ENCODE results near the gene MICALL1.

DNA sequence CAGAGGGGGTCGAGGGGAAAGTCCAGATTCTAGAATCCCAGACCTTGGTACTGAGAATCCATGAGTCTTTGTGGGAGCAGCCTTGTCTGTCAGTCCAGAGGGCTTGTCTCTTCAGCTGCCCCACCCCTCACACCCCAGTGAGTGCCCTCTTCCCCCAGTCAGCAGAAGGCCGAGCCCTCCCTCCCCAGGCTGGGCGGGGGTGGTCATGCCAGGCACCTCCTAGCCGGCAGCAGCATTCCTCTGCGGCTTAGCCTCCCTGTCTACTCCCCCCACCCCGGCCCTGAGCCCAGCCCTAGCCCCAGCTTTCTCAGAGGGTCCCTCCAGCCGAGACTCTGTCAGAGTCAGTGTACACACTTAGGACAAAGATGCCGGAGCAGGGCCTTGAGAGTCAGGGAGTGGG, 73.7 kb downstream of the MICALL1 start:
- TF ChIP-seq, protein P1, sequence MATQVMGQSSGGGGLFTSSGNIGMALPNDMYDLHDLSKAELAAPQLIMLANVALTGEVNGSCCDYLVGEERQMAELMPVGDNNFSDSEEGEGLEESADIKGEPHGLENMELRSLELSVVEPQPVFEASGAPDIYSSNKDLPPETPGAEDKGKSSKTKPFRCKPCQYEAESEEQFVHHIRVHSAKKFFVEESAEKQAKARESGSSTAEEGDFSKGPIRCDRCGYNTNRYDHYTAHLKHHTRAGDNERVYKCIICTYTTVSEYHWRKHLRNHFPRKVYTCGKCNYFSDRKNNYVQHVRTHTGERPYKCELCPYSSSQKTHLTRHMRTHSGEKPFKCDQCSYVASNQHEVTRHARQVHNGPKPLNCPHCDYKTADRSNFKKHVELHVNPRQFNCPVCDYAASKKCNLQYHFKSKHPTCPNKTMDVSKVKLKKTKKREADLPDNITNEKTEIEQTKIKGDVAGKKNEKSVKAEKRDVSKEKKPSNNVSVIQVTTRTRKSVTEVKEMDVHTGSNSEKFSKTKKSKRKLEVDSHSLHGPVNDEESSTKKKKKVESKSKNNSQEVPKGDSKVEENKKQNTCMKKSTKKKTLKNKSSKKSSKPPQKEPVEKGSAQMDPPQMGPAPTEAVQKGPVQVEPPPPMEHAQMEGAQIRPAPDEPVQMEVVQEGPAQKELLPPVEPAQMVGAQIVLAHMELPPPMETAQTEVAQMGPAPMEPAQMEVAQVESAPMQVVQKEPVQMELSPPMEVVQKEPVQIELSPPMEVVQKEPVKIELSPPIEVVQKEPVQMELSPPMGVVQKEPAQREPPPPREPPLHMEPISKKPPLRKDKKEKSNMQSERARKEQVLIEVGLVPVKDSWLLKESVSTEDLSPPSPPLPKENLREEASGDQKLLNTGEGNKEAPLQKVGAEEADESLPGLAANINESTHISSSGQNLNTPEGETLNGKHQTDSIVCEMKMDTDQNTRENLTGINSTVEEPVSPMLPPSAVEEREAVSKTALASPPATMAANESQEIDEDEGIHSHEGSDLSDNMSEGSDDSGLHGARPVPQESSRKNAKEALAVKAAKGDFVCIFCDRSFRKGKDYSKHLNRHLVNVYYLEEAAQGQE (IDR thresholded peaks at IDR 0.05; ENCODE audit: insufficient read depth in 1 of 2, low read depth in 2 of 2, low read length in 2 of 2), result no peak
- no peak for TF ChIP-seq SIN3A (IDR thresholded peaks at IDR 0.05; ENCODE audit: borderline replicate concordance, insufficient read depth, low read length)
